Measurements from ENCODE around the gene ARHGAP10. TPM values are rescaled to one million over a fixed set of nuclear protein-coding genes. Genes with fewer than 3 reads are reported as not detected.

The ARHGAP10 gene
- total RNA-seq, 1 experiment from 2014 or later = 36.6 TPM

GRCh38 chr4:148090029-148090428, 358.1 kb downstream of the ARHGAP10 start:
- CTCF ChIA-PET = no interaction called here
- no TSS peak for BruUV-seq (replicated peaks)
- H3K4me1 Mint-ChIP-seq (ENCODE audit: low read depth, unreplicated experiment) = no peaks in the 10 kb centered on the region
- H3K36me3 Mint-ChIP-seq (ENCODE audit: insufficient read depth, unreplicated experiment) = no peaks in the 10 kb centered on the region
- no peak for DNase-seq
- Histone ChIP-seq H3K9me3 (no peaks in the 10 kb centered on the region), H3K27me3 (replicated peaks; ENCODE audit: control insufficient read depth, insufficient read depth, low read length) (no peaks in the 10 kb centered on the region), H3K4me3 (ENCODE audit: low read depth, low read length) (no peak overlapping the region), H3K36me3 (ENCODE audit: control insufficient read depth, insufficient read depth, low read length) (no peaks in the 10 kb centered on the region), H3K4me1 (no peaks in the 10 kb centered on the region)
- no peak overlapping the region for H3K4me3 Mint-ChIP-seq (ENCODE audit: unreplicated experiment)
- POLR2A ChIA-PET = no interaction called here
- no peak for TF ChIP-seq CTCF (IDR thresholded peaks at IDR 0.05; ENCODE audit: insufficient read depth in 1 of 2, low read depth in 1 of 2, low read length in 1 of 2, severe bottlenecking in 1 of 2, unreplicated experiment in 1 of 2)
- no peaks in the 10 kb centered on the region for H3K27me3 Mint-ChIP-seq (ENCODE audit: insufficient read depth, unreplicated experiment)
- no peak overlapping the region for H3K27ac Mint-ChIP-seq (ENCODE audit: unreplicated experiment)
- intact Hi-C loops (cut with micrococcal nuclease; ENCODE audit: unreplicated experiment) = no loop called here
- H3K9me3 Mint-ChIP-seq (ENCODE audit: unreplicated experiment) = peaks cover 15% of the 10 kb centered on the region

GRCh38 chr4:148090503-148091476, 358.9 kb downstream of the ARHGAP10 start:
- no TSS peak for BruUV-seq (replicated peaks)
- no peak for TF ChIP-seq CTCF (IDR thresholded peaks at IDR 0.05; ENCODE audit: insufficient read depth in 1 of 2, low read depth in 1 of 2, low read length in 1 of 2, severe bottlenecking in 1 of 2, unreplicated experiment in 1 of 2)
- no peak overlapping the region for H3K27ac Mint-ChIP-seq (ENCODE audit: unreplicated experiment)
- H3K9me3 Mint-ChIP-seq (ENCODE audit: unreplicated experiment) = peaks cover 7% of the 10 kb centered on the region
- POLR2A ChIA-PET = no interaction called here
- no peak for DNase-seq
- H3K4me3 ChIP-seq (ENCODE audit: low read depth, low read length) = no peak overlapping the region
- H3K9me3 ChIP-seq = no peaks in the 10 kb centered on the region
- no peaks in the 10 kb centered on the region for H3K36me3 Mint-ChIP-seq (ENCODE audit: insufficient read depth, unreplicated experiment)
- no peak overlapping the region for H3K4me3 Mint-ChIP-seq (ENCODE audit: unreplicated experiment)
- no peaks in the 10 kb centered on the region for H3K27me3 Mint-ChIP-seq (ENCODE audit: insufficient read depth, unreplicated experiment)
- intact Hi-C loops (cut with micrococcal nuclease; ENCODE audit: unreplicated experiment) = no loop called here
- H3K36me3 ChIP-seq (ENCODE audit: control insufficient read depth, insufficient read depth, low read length) = no peaks in the 10 kb centered on the region
- no peaks in the 10 kb centered on the region for H3K4me1 Mint-ChIP-seq (ENCODE audit: low read depth, unreplicated experiment)
- H3K27me3 ChIP-seq (replicated peaks; ENCODE audit: control insufficient read depth, insufficient read depth, low read length) = no peaks in the 10 kb centered on the region
- H3K4me1 ChIP-seq = no peaks in the 10 kb centered on the region
- CTCF ChIA-PET = no interaction called here

- BruUV-seq (replicated peaks) = no TSS peak
- no peak for TF ChIP-seq CTCF (IDR thresholded peaks at IDR 0.05; ENCODE audit: insufficient read depth in 1 of 2, low read depth in 1 of 2, low read length in 1 of 2, severe bottlenecking in 1 of 2, unreplicated experiment in 1 of 2)
- CTCF ChIA-PET = no interaction called here
- no peaks in the 10 kb centered on the region for H3K4me1 ChIP-seq
- no peaks in the 10 kb centered on the region for H3K27me3 Mint-ChIP-seq (ENCODE audit: insufficient read depth, unreplicated experiment)
- H3K27ac Mint-ChIP-seq (ENCODE audit: unreplicated experiment) = no peak overlapping the region
- H3K27me3 ChIP-seq (replicated peaks; ENCODE audit: control insufficient read depth, insufficient read depth, low read length) = no peaks in the 10 kb centered on the region
- no peaks in the 10 kb centered on the region for H3K9me3 ChIP-seq
- intact Hi-C loops (cut with micrococcal nuclease; ENCODE audit: unreplicated experiment) = no loop called here
- H3K9me3 Mint-ChIP-seq (ENCODE audit: unreplicated experiment) = peaks cover 5% of the 10 kb centered on the region
- no peaks in the 10 kb centered on the region for H3K36me3 Mint-ChIP-seq (ENCODE audit: insufficient read depth, unreplicated experiment)
- H3K4me3 Mint-ChIP-seq (ENCODE audit: unreplicated experiment) = no peak overlapping the region
- DNase-seq = no peak
- no peaks in the 10 kb centered on the region for H3K36me3 ChIP-seq (ENCODE audit: control insufficient read depth, insufficient read depth, low read length)
- H3K4me1 Mint-ChIP-seq (ENCODE audit: low read depth, unreplicated experiment) = no peaks in the 10 kb centered on the region
- H3K4me3 ChIP-seq (ENCODE audit: low read depth, low read length) = no peak overlapping the region
- POLR2A ChIA-PET = no interaction called here
Measured at GRCh38 chr4:148091896-148092295, 360.0 kb downstream of the ARHGAP10 start.
